ENCODE data around the gene GPC2.

The GPC2 gene

DNA sequence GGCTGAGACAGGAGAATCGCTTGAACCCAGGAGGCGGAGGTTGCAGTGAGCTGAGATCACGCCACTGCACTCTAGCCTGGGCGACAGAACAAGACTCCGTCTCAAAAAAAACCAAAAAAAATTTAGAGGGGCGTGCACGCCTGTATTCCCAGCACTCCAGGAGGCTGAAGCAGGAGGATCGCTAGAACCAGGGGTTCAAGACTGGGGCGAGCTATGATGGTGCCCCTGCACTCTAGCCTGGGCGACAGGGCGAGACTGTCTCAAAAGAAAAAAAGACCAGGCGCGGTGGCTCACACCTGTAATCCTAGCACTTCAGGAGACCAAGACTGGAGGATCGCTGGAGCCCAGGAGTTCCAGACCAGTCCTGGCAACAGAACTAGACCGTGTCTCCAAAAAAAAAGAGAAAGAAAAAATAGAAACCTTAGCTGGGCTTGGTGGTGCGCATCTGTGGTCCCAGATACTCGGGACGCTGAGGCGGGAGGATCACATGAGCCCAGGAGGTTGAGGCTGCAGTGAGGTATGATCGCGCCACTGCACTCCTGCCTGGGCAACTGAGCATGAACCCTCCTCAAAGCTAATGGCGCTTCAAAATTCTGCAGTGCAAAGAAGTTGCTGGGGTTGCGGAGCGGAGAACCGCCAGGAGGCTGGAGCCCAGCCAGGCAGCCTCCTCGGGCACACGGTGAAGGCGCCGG, 50.8 kb downstream of the GPC2 start:
- no peak for DNase-seq (ENCODE audit: extremely low read depth in 1 of 2, low read depth in 1 of 2)

DNA sequence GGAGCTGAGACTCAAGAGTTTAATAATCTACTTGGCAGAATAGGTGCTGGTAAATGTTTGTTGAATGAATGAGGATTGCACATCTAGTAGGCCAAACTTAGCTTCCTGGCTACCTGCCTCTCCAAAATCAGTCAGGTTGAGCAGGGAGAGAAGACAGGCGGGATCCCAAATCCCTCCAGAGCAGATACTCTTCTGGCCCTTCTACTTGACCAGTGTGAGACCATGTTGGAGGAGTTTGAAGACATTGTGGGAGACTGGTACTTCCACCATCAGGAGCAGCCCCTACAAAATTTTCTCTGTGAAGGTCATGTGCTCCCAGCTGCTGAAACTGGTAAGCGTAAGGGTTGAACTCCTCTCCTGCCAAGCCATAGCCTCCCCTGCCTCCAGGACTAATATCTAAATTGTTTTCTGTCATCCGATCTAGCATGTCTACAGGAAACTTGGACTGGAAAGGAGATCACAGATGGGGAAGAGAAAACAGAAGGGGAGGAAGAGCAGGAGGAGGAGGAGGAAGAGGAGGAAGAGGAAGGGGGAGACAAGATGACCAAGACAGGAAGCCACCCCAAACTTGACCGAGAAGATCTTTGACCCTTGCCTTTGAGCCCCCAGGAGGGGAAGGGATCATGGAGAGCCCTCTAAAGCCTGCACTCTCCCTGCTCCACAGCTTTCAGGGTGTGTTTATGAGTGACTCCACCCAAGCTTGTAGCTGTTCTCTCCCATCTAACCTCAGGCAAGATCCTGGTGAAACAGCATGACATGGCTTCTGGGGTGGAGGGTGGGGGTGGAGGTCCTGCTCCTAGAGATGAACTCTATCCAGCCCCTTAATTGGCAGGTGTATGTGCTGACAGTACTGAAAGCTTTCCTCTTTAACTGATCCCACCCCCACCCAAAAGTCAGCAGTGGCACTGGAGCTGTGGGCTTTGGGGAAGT, 52.6 kb downstream of the GPC2 start:
- DNase-seq (ENCODE audit: extremely low read depth in 1 of 2, low read depth in 1 of 2) = no peak

DNA sequence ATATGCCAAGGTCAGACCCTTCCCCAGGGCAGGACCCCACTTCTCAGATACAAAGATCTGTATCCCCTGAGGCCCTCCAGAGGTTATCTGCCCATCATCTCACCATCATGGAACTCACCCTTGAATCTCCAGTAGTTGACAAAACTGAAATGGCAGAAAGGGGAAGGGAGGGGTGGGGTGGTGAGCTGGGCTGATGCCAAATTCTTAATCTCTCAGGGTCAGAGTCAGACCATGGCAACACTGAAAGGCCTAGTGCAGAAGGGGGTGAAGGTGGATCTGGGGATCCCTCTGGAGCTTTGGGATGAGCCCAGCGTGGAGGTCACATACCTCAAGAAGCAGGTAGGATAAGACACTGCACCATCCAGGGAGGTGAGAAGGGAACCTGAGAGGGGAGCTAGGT, 54.6 kb downstream of the GPC2 start:
- no peak for DNase-seq (ENCODE audit: extremely low read depth in 1 of 2, low read depth in 1 of 2)

DNA sequence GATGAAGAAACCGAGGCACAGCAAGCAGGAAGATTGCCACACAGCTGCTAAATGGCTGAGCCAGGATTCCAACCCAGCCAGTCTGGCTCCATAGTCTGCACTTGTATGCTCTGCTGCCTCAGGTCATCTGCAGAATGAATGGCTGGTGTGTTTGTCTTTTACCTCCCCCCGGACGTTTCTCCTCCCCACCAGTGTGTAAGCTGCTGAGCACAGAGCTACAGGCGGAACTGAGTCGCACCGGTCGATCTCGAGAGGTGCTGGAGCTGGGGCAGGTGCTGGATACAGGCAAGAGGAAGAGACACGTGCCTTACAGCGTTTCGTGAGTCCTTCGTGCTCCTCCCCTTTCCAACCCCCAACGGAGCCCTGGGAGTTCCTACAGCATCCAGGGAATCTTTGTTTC, 55.1 kb downstream of the GPC2 start:
- no peak for DNase-seq (ENCODE audit: extremely low read depth in 1 of 2, low read depth in 1 of 2)

DNA sequence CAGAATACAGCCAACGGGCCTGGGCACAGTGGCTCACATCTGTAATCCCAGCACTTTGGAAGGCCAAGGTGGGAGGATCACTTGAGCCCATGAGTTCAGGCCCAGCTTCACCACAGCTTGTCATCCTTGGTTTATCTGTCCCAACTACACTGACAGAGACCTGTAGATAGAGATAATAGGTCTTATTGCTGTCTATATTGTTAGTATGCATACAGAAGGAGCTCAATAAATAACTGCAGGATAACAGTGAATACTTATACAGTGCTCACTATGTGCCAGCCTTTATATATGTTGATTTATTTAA, 56.5 kb downstream of the GPC2 start:
- DNase-seq (ENCODE audit: extremely low read depth in 1 of 2, low read depth in 1 of 2) = no peak

DNA sequence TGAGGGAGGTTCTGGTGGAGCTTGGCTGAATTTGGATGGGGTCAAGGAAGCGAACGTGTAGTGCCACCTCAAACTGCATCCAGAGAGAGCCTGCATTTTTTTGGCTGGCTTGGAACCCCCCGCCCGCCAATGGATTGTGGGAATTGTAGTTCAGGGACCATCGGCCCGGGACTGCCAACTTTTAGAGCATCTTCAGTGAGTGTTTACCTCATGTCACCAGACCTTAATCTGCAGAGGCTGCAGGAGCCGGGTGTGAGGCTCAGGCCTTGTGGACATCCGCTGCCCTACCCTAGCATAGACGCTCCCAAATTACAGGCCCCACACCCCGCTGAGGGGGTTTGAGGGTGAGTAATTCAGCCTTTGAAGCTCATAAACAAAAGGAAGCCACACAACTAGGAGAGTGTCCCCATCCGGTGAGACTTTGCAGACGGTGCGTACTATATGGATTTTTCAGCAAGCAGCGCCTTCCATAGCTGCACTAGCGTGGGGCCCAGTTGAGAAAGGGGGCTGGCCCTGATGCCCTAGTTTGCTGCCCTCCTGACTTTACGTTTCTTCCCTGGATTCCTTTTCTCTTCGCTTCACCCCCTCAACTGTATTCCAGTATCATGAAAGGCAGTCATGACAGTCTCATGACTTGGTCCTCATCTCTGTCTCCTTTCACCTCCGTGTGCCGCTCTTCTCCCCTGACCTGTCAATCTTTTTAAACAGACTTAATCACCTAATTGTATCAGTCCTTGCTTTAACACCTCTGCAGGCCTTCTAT, 57.0 kb downstream of the GPC2 start:
- DNase-seq (ENCODE audit: extremely low read depth in 1 of 2, low read depth in 1 of 2) = peak in 1 of 2 donors; percentile 46

All from activated CD8-positive, alpha-beta memory T cell treated with anti-CD3 and anti-CD28 coated beads for 1 hour (primary cell).